Duodenal mucosa (tissue), 2 donors: Measurements from ENCODE around the gene KCNJ4.

Experiments used
- H3K27ac ChIP-seq: one replicate; pipeline ENCODE4 v1.7.0; 2013; ENCODE audit warnings: low read depth, low read length
- H3K27me3 ChIP-seq, 2 donors: one replicate each; pipeline ENCODE4 v1.7.0; 2013; ENCODE audit warnings: low read length in 2 of 2, control low read depth in 1 of 2; ENCODE audit not compliant: insufficient read depth in 2 of 2, control insufficient read depth in 1 of 2
- H3K36me3 ChIP-seq, 2 donors: one replicate each; pipeline ENCODE4 v1.7.0; 2013; ENCODE audit warnings: low read length in 2 of 2, control low read depth in 1 of 2; ENCODE audit not compliant: insufficient read depth in 2 of 2, control insufficient read depth in 1 of 2
- H3K4me1 ChIP-seq, 2 donors: one replicate each; pipeline ENCODE4 v1.7.0; 2013; ENCODE audit warnings: low read length in 2 of 2, control low read depth in 1 of 2; ENCODE audit not compliant: insufficient read depth in 2 of 2, control insufficient read depth in 1 of 2
- H3K4me3 ChIP-seq, 2 donors: one replicate each; pipeline ENCODE4 v1.7.0; 2013; ENCODE audit warnings: low read length in 2 of 2, low read depth in 1 of 2
- H3K9ac ChIP-seq, 2 donors: one replicate each; pipeline ENCODE4 v1.7.0; 2013; ENCODE audit warnings: low read length in 2 of 2, low read depth in 1 of 2
- H3K9me3 ChIP-seq, 2 donors: one replicate each; pipeline ENCODE4 v1.7.0; 2013; ENCODE audit warnings: low read length in 2 of 2, control low read depth in 1 of 2; ENCODE audit not compliant: control insufficient read depth in 1 of 2

Gene KCNJ4

DNA sequence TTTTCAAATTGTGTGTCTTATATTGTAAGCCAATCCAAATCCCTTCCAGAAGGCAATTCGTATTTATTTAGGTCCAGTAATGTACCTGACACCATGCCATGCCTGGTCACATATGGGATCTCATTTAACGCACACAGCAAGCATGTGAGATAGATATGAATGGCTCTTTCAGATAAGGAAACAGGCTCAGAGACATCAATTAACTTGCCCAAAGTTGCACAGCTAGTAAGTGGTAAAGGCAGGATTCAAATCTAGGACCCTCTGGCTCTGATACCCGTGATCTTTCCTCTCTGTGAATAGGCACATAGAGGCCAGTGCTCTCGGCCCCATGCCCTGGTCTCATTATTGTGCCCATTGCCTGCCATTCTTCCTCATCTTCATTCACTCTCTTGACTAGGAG is 34.3 kb downstream of the KCNJ4 start:
- Histone ChIP-seq H3K27ac (no peak overlapping the region), H3K4me3 (no peak overlapping the region), H3K27me3 (no peaks in the 10 kb centered on the region), H3K4me1 (peaks cover 28 to 31% of the 10 kb centered on the region in 2 donors), H3K9ac (no peak overlapping the region), H3K36me3 (no peaks in the 10 kb centered on the region), H3K9me3 (no peaks in the 10 kb centered on the region)

DNA sequence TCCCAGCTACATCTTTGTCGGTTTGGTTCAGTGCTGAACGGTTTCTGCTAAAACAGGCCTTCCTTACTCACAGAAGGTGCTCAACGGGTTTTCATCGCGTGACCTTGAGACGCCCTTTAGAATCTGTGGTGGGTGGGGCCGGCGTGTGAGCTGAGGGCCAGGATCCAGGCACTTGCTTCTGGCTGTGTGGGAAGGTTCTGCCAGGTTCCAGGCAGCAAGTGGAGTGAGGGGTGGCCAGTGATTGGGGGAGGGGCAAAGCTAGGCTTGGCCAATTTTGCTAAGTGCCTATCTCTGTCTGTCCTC is 35.2 kb downstream of the KCNJ4 start:
- no peaks in the 10 kb centered on the region for H3K9me3 ChIP-seq
- peaks cover 24 to 26% of the 10 kb centered on the region in 2 donors for H3K4me1 ChIP-seq
- no peaks in the 10 kb centered on the region for H3K36me3 ChIP-seq
- no peak overlapping the region for H3K9ac ChIP-seq
- no peaks in the 10 kb centered on the region for H3K27me3 ChIP-seq
- H3K27ac ChIP-seq = no peak overlapping the region
- no peak overlapping the region for H3K4me3 ChIP-seq

DNA sequence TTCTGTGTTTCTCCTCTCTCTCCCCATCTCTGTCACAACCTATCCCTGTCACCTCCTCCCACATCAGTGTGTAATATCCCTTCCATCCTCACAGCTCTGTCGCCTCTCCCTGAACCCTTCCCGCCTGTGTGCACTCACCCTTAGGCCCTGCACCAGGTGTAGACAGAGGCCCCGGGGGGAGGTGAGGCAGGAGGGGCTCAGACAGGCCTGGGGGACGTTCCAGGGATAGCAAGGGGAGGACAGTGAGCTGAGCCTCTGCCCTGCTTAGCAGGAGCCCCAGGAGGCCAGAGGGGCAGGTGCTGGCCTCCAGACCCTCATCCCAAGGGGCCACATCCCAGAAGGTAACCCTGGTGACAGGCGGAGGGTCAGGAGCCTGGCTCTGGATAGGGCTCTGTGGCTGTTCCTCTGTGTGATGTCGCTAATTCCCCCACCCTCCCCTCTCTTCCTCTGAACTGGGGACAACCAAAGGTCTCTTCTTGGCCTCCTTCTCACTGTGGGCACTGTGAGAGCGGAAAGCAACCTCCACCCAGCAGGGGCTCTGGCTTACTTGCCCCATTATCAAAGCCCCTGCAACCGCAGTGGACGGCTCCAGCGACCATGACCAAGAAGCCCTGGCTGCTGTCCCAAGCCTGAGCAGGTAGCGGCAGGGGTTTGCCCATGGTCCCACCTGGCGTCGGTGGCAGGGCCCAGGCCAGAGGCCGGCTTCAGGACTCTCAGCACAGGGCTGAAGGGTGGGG is 35.7 kb downstream of the KCNJ4 start:
- Histone ChIP-seq H3K9ac (no peak overlapping the region), H3K4me3 (no peak overlapping the region), H3K4me1 (peaks cover 19 to 21% of the 10 kb centered on the region in 2 donors), H3K36me3 (no peaks in the 10 kb centered on the region), H3K9me3 (no peaks in the 10 kb centered on the region), H3K27me3 (no peaks in the 10 kb centered on the region), H3K27ac (no peak overlapping the region)

DNA sequence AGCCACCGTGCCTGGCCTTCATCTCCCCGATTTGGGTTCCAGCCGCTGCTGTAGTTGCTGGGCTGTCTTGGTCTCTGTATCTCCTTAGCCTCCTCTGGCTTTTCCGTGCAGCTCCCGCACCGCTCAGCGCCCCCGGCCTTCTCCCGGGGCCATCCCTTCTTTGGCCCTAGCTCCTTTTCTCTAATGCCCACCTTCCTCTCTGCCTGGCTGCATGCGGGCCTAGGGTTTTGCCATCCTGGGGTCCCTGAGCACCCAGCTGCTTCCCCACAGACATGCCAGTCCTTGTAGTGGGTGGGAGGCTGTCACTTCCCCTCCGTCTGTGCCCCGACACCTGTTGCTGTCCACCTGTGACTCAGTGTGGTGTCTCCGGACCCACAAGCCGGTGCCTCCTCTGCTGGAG is 36.4 kb downstream of the KCNJ4 start:
- Histone ChIP-seq H3K27me3 (no peaks in the 10 kb centered on the region), H3K27ac (no peak overlapping the region), H3K9me3 (no peaks in the 10 kb centered on the region), H3K9ac (no peak overlapping the region), H3K4me1 (peaks cover 13 to 14% of the 10 kb centered on the region in 2 donors), H3K4me3 (no peak overlapping the region), H3K36me3 (no peaks in the 10 kb centered on the region)

DNA sequence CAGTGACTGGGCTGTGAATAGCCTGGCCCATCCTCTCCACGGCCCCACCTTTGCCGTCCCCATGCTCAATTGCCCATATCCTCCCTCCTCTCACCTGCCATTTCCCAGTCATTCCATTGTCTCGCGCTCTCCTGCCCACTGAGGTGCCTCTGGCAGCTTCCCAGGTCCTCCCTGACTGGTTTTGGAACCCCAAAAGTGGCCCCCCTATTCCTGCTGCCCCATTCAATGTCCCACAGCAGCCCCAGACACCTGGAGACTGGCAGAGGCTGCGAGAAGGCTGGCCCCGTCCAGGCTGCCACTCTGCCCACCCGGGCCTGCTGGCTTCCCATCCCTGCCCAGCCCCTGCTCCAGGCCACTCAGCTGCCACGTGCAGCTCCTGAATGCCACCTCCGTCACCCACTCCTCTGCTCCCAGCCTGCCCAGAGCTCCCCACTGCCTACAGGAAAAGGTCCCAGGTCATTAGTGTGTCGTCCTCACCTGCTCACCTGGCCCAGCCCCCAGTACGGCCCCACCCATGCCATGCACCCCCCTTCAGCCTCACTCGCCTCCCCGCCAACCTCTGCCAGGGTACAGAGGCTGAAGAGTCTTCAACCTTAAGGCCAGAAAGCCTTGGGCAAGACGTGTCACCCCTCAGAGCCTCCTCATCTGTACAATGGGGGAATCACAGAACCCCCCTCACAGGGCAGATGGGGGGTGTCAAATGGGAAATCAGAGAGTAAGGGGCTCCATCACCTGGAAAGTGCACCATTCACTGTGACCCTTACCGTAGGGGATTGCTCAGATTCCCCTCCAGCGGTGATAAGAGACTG is 37.5 kb downstream of the KCNJ4 start:
- H3K9ac ChIP-seq = no peak overlapping the region
- no peaks in the 10 kb centered on the region for H3K27me3 ChIP-seq
- H3K4me1 ChIP-seq = peaks cover 9 to 11% of the 10 kb centered on the region in 2 donors
- H3K4me3 ChIP-seq = no peak overlapping the region
- H3K9me3 ChIP-seq = no peaks in the 10 kb centered on the region
- H3K36me3 ChIP-seq = no peaks in the 10 kb centered on the region
- H3K27ac ChIP-seq = no peak overlapping the region

DNA sequence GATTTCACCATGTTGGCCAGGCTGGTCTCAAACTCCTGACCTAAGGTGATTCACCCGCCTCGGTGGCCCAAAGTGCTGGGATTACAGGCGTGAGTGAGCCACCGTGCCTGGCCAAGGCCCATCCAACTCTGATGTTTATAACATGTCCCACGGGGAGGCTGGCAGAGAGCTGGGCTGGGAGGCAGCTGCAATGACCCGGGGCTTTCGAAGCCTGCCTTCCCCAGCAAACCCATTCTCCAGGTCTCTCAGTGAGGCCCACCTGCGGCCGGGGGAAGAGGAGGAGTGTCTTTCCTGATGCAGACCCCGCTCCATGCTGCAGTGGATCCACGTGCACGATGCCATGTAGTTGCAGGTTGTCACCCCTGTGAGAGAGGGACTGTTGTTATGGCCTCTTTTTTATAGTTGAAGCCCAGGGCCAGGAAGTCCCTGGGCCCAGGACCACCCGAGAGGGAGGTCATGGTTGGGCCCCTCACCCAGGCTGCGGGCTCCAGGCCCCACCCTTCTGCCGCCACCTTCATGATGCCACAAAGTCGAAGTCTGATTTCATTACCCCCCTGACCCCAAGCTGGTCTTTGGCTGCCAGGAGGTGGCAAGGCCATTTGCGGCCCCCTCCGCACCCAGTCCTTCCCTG is 38.3 kb downstream of the KCNJ4 start:
- Histone ChIP-seq H3K9ac (no peak overlapping the region), H3K27me3 (no peaks in the 10 kb centered on the region), H3K27ac (no peak overlapping the region), H3K4me3 (no peak overlapping the region), H3K9me3 (no peaks in the 10 kb centered on the region), H3K36me3 (no peaks in the 10 kb centered on the region), H3K4me1 (peaks cover 10 to 13% of the 10 kb centered on the region in 2 donors)

DNA sequence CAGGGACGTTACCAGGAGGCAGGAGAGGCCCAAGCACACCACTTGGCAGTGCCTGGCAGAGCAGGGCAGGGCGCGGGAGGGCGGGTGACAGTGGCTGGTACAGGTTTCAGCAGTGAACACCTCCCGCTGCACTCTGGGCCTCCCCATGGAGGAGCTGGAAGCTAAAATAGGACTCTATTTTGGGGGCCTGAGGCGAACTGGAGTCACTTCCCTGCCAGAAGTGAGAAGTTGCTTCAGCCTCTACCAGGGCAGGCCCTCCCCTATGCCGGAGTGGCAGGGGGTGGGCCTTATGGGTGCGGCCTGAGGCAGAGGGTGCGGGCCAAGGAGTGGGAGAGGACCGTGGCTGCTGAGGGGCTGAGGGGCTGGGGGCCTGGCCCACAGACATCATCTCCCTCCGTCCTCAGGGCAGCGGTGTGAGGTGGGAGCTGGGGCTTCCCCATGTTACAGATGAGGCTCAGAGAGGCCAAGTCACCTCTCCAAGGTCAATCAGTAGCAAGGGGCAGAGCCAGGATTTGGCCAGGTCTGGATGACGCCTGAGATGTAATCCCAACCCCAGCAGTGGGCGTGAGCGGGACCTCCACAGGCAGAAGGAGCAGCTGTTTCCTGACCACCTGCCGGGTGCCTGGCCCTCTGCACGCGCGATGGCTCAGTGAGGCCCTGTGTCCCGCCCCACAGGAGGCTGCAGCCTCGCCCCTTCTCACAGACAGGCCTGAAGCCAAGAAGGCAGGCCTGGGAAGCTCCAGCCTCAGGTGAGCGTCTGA is 39.3 kb downstream of the KCNJ4 start:
- H3K4me1 ChIP-seq = peaks cover 10% of the 10 kb centered on the region in 2 donors
- H3K27ac ChIP-seq = no peak overlapping the region
- no peak overlapping the region for H3K4me3 ChIP-seq
- no peak overlapping the region for H3K9ac ChIP-seq
- no peaks in the 10 kb centered on the region for H3K27me3 ChIP-seq
- H3K9me3 ChIP-seq = no peaks in the 10 kb centered on the region
- no peaks in the 10 kb centered on the region for H3K36me3 ChIP-seq

DNA sequence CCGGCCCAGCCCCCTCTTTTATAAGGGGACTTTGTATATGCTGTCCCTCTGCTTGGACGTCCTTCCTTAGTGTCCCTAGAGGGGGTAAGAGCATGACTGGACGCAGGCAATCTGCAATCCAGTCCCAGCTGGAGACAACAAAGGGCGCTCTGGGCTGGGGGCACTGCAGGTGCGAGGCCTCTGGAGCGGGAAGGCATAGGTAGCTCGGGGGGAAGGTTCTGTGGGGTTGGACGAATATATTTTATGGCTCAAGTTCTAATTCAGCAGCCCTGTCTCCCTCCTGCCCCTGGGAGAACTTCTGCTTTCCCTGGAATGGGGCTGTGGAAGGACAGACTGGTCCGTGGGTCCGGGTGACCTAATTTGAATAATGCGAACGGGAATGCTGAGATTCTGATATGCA is 40.0 kb downstream of the KCNJ4 start:
- Histone ChIP-seq H3K4me3 (no peak overlapping the region), H3K27me3 (no peaks in the 10 kb centered on the region), H3K4me1 (peaks cover 10% of the 10 kb centered on the region in 2 donors), H3K9me3 (no peaks in the 10 kb centered on the region), H3K27ac (no peak overlapping the region), H3K9ac (no peak overlapping the region), H3K36me3 (no peaks in the 10 kb centered on the region)

DNA sequence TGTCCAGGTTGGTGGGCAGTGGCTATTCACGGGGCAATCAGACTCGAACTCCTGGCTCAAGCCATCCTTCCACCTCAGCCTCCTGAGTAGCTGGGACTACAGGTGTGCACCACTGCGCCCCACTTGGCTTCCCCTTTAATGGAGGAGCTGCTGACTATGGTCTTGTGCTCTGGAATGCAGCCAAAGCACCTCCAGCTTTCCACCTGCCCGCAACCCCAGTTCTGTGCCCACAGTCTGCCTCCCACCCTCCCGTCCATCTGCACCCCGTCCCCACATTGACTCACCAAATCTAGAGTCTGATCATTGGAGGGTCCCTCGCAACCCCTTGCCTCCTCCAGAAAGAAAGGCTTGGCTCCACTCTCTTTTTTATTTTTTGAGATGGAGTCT is 41.0 kb downstream of the KCNJ4 start:
- Histone ChIP-seq H3K27ac (no peak overlapping the region), H3K9ac (no peak overlapping the region), H3K27me3 (no peaks in the 10 kb centered on the region), H3K4me3 (no peak overlapping the region), H3K36me3 (no peaks in the 10 kb centered on the region), H3K9me3 (no peaks in the 10 kb centered on the region), H3K4me1 (peaks cover 10% of the 10 kb centered on the region in 2 donors)
